Measurements from ENCODE around the gene MEAF6. TPM values are rescaled to one million over a fixed set of nuclear protein-coding genes. Genes with fewer than 3 reads are reported as not detected.
"Not testable (repeated sequence)": the region's sequence is repeated elsewhere in the genome, so short reads cannot be mapped to it uniquely, and the experiment has no call there.

Gene MEAF6
- polyA plus RNA-seq (2012; ENCODE audit: missing spikeins), result 45.3 TPM

DNA sequence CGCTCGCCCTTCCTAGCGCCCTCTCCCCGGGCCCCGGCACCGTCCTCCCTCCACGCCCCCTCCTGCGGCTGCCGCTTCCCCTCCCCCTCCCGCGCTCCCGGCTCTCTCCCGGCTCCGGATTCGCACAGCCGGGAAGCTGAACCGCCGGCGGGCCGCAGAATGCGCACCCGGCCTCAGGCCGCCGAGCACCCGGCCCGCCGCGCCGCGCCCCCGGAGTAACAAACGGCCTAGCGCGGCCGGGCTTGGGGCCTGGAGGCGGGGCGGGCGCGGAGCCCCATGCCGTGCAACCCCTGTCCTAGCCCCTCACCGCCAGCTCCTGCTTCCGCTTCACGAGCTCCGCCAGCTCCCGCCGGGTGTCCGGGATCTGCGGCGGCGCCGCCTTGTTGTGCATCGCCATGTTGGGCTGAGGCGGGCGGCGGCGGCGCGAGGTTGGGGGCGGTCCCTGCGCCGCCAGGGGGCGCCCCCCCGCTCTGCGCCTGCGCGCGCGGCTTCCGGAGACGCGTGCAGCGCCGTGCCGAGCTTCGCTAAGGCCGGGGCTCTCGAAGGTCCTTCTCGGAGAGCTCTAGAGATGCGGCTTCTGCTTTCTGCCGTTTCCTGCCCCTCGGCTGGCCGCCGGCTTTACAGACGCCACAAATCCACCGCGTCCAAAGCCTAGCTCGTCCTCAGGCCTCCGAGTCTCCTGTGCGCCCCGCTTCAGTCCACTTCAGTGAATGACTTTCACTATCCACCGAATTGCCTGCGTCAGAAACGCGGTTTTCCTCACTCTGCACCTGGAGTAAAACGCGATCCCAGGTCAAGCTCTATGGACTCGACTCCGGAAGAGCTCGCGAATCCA, at the start of gene MEAF6:
Gene MEAF6, minus strand, starts transcription at position 417 of the 835 bp plus-strand sequence. Its CDS starts 20 bp downstream, at position 397.
- peak; percentile 87 for DNase-seq (ENCODE audit: insufficient read length)
- TF ChIP-seq POLR2A (IDR thresholded peaks at IDR 0.05; ENCODE audit: low read depth, low read length) (peak; percentile 73), POLR2AphosphoS5 (IDR thresholded peaks at IDR 0.05; ENCODE audit: low read depth, low read length) (peak; percentile 60), TAF1 (IDR thresholded peaks at IDR 0.05; ENCODE audit: borderline replicate concordance, low read depth, low read length) (0 out of 2 replicates have a peak, but pooled peaks have one; percentile 42)
- peak; percentile 69 for FAIRE-seq

DNA sequence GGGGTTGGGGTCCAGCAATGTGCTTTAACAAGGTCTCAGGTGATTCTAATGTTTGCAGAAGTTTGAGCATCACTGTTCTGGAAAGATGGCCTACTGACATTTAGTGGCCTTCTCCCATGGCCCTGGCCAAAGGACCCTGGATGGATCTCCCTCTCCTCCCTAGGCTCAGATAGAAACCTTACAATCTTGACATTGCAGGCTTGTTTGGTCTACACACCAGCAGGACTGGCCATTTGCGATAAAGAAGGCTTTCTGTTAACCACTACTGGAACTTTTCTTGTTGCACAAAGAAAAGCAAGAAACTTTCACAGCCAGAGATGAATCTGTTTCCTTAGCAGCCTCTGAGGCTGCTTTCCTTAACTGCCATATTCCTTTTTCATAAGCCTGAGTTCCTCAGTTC, 48.4 kb upstream of the MEAF6 start:
- FAIRE-seq (no peak), DNase-seq (ENCODE audit: insufficient read length) (no peak)

DNA sequence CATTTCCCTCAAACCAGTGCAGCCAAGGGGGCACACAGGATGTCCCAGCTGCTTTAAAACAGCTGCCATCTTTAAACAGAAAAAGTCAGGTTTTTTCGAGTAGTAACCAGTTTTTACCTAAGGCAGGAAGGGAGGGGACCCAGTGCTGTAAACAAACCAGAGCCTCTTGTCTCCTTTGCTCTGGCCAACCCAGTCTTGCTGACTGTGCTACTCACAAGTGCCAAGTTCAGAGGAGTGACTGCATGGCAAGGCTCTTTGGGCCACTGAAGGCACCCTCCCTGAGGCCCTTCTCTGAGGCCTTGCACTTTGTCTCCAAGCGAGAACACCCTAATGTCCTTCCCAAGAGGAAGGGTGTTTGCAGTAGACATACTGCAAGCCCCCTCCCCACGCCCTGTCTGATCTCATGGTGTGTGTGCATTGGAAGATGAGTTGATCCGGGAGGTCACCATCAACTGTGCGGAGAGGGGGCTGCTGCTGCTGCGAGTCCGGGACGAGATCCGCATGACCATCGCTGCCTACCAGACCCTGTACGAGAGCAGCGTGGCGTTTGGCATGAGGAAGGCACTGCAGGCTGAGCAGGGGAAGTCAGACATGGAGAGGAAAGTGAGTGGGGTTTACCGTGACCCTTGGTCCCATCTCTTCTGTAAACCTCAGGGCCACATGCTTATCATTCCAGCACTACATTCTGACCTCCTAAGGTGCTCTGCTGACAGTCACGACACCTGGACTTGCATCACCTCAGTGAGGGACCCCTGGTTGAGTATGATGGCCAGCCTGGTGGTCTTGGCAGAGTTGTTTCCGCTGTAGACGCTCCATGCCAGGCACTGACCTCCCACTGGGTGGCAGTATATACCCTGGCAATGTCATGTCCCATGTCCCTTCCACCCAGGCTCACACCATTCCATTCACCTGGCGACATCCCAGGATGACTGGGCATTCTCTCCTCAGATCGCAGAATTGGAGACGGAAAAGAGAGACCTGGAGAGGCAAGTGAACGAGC, 46.9 kb upstream of the MEAF6 start:
- TF ChIP-seq POLR2A (IDR thresholded peaks at IDR 0.05; ENCODE audit: low read depth, low read length) (no peak), POLR2AphosphoS5 (IDR thresholded peaks at IDR 0.05; ENCODE audit: low read depth, low read length) (no peak), TAF1 (IDR thresholded peaks at IDR 0.05; ENCODE audit: borderline replicate concordance, low read depth, low read length) (no peak)
- FAIRE-seq, result peak; percentile 73

More for the DNA sequence above, 48.4 kb upstream of the MEAF6 start:
- TF ChIP-seq POLR2A (IDR thresholded peaks at IDR 0.05; ENCODE audit: low read depth, low read length), result no peak
- no peak for TF ChIP-seq POLR2AphosphoS5 (IDR thresholded peaks at IDR 0.05; ENCODE audit: low read depth, low read length)
- TF ChIP-seq TAF1 (IDR thresholded peaks at IDR 0.05; ENCODE audit: borderline replicate concordance, low read depth, low read length), result no peak

DNA sequence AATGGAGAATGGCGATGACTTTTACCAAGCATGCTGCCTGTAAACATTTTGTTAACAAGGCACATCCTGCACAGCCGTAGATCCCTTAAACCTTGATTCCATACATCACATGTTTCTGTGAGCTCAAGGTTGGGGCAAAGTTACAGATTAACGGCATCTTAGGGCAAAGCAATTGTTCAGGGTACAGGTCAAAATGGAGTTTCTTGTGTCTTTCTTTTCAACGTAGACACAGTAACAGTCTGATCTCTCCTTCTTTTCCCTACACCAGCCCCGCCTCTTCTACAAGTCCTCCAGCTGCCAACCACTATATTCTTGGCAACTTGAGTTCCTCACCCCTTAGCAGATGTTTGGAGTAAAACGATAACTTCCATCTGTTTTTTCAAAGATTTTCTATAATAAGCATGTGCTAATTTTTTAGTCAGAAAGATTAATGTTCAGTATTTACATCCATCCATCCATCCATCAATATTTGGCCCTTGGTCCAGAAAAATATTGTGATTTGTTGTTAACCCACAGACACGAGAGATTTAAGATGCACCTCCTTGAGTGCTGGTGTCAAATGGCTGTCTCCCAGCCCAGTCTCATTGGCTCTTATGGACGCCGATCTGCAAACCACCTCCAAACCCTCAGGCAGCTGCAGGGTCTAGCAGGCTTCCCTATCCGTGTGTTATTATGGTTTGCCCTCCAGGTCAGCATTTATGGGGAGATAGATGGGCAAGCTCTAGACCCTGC, 46.0 kb upstream of the MEAF6 start:
- DNase-seq (ENCODE audit: insufficient read length) (no peak), FAIRE-seq (no peak)
- TF ChIP-seq POLR2AphosphoS5 (IDR thresholded peaks at IDR 0.05; ENCODE audit: low read depth, low read length) (no peak), TAF1 (IDR thresholded peaks at IDR 0.05; ENCODE audit: borderline replicate concordance, low read depth, low read length) (no peak), POLR2A (IDR thresholded peaks at IDR 0.05; ENCODE audit: low read depth, low read length) (no peak)

More for the DNA sequence above, 46.9 kb upstream of the MEAF6 start:
- DNase-seq (ENCODE audit: insufficient read length), result peak; percentile 47

GRCh38 chr1:37559957-37560379, 45.4 kb upstream of the MEAF6 start:
- FAIRE-seq; DNase-seq (ENCODE audit: insufficient read length): not testable (repeated sequence)

- TF ChIP-seq POLR2A (IDR thresholded peaks at IDR 0.05; ENCODE audit: low read depth, low read length) (no peak), POLR2AphosphoS5 (IDR thresholded peaks at IDR 0.05; ENCODE audit: low read depth, low read length) (no peak), TAF1 (IDR thresholded peaks at IDR 0.05; ENCODE audit: borderline replicate concordance, low read depth, low read length) (no peak)
- FAIRE-seq (no peak), DNase-seq (ENCODE audit: insufficient read length) (no peak)
These were observed 44.5 kb upstream of the MEAF6 start for GRCh38 chr1:37559080-37559479.

DNA sequence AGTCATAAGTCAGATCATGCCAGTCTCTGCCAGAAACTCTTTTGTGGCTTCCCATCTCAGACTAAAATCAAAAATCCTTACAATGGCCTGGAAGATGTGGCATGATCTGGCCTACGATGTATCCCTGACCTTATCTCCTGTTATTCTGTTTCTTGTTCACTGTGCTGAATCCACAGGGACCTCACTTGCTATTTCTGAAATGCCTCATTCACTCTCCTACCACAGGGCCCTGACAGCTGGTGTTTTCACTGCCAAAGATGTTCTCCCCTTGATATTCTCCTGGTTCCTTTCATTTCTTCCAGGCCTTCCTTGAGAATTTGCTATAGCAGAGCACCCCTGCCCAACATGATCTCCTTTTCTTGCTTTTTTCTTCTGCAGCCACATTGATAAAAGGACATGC, 43.8 kb upstream of the MEAF6 start:
- TF ChIP-seq POLR2AphosphoS5 (IDR thresholded peaks at IDR 0.05; ENCODE audit: low read depth, low read length) (no peak), POLR2A (IDR thresholded peaks at IDR 0.05; ENCODE audit: low read depth, low read length) (no peak), TAF1 (IDR thresholded peaks at IDR 0.05; ENCODE audit: borderline replicate concordance, low read depth, low read length) (no peak)
- no peak for DNase-seq (ENCODE audit: insufficient read length)
- FAIRE-seq, result no peak

DNA sequence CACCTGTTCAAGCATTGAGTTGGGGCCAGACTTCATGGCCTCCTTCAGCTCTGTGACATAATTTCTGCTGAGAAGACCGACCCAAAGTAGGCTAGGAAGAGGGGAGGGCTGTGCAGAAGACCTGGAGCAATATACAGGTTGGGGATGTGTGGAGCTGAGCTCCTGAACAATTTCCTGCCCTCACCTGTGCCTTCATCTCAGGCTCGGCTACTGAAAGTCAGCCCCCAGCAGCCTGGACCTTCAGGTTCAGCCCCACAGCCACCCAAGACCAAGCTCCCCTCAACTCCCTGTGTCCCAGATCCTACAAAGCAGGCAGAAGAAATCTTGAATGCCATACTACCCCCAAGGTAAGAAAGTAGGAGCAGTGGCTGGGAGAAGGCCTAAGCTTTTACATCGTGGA, 42.8 kb upstream of the MEAF6 start:
- no peak for DNase-seq (ENCODE audit: insufficient read length)
- no peak for FAIRE-seq
- TF ChIP-seq POLR2AphosphoS5 (IDR thresholded peaks at IDR 0.05; ENCODE audit: low read depth, low read length) (no peak), TAF1 (IDR thresholded peaks at IDR 0.05; ENCODE audit: borderline replicate concordance, low read depth, low read length) (no peak), POLR2A (IDR thresholded peaks at IDR 0.05; ENCODE audit: low read depth, low read length) (no peak)

DNA sequence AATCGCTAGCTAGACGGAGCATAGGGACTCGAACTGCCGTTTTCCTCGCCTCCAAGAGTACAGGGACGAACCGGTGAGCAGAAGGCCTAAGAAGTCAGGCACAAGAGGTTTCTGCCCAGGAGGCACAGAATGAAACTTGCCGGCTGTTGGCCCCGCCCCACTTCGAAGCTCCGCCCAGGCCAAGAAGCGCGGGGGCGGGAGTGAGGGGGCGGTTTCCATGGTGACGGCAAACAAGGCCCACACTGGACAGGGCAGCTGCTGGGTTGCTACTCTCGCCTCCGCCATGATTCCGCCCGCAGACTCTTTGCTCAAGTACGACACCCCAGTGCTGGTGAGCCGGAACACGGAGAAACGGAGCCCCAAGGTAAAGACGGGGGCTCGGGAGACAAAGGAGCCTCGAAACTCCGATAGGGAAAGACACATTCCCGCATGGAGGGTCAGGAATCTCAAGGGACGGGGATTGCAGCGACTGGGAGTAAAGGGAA, 42.2 kb upstream of the MEAF6 start, which contains the start of gene DNALI1:
Gene DNALI1, plus strand, starts transcription at position 229 of the 485 bp plus-strand sequence. Its CDS starts 55 bp downstream, at position 284.
- no peak for FAIRE-seq
- peak; percentile 28 for DNase-seq (ENCODE audit: insufficient read length)
- TF ChIP-seq TAF1 (IDR thresholded peaks at IDR 0.05; ENCODE audit: borderline replicate concordance, low read depth, low read length) (no peak), POLR2AphosphoS5 (IDR thresholded peaks at IDR 0.05; ENCODE audit: low read depth, low read length) (no peak), POLR2A (IDR thresholded peaks at IDR 0.05; ENCODE audit: low read depth, low read length) (no peak)

GRCh38 chr1:37553927-37554808, 39.6 kb upstream of the MEAF6 start, which contains the start of gene SNIP1:
TSS of gene SNIP1 (minus strand) at chr1:37554293. CDS start at chr1:37554229, 64 bp downstream.
- FAIRE-seq (peak; percentile 93), DNase-seq (ENCODE audit: insufficient read length) (peak; percentile 92)
- TF ChIP-seq POLR2AphosphoS5 (IDR thresholded peaks at IDR 0.05; ENCODE audit: low read depth, low read length) (peak; percentile 89), POLR2A (IDR thresholded peaks at IDR 0.05; ENCODE audit: low read depth, low read length) (peak; percentile 87), TAF1 (IDR thresholded peaks at IDR 0.05; ENCODE audit: borderline replicate concordance, low read depth, low read length) (peak; percentile 61; the same call in 1 of the 2 replicates)

Measured in GM12892 (cell line).